ENCODE measurements around the gene HYAL2. TPM values are rescaled to one million over a fixed set of nuclear protein-coding genes. Genes with fewer than 3 reads are reported as not detected.

HYAL2 gene
- total and polyA plus RNA-seq, 9 of the 15 experiments (the other 6 are each of a cell fraction or from before 2014, with no cell fraction given) = 0.36 to 22.7 (median 11.4) TPM; not detected in 1

DNA sequence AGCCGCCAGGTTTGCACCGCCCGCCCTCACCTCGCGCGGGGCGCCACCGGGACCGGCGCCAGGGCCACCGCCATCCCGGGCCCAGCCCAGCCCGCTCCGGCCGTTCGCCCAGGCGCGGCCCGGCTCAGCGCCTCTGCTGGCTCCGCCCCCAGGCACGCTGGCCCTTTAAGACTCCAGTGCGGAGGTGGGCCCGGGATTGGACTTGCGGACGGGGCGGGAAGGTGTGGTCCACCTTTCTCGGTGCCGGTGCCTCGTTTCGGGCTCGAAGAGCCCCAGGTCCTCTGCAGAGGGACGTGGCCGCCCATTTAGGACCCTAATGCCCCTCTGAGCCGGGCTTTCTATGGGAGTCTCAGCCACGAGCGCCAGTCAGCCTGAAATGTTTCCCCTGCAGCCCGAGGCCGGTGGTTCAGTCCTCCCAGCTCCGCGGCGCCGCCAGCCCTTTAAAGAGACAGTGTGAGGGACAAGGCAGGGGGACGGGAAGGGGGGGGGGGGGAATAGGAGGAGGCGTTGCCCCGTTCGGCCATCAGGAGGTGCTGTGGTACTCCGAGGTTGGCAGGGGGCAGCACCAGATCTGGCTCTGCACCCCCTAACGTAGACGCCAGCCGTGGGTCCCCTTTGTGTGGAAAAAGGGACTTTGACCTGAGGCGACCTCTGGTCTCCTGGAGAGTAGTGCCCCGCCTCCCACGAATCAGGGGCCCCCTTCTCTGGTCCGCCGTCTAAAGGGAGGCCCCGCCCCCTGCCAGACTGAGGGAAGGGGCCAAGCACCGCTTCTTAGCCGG is 1.0 kb downstream of the HYAL2 start (continued):
- TF ChIP-seq, protein P1, sequence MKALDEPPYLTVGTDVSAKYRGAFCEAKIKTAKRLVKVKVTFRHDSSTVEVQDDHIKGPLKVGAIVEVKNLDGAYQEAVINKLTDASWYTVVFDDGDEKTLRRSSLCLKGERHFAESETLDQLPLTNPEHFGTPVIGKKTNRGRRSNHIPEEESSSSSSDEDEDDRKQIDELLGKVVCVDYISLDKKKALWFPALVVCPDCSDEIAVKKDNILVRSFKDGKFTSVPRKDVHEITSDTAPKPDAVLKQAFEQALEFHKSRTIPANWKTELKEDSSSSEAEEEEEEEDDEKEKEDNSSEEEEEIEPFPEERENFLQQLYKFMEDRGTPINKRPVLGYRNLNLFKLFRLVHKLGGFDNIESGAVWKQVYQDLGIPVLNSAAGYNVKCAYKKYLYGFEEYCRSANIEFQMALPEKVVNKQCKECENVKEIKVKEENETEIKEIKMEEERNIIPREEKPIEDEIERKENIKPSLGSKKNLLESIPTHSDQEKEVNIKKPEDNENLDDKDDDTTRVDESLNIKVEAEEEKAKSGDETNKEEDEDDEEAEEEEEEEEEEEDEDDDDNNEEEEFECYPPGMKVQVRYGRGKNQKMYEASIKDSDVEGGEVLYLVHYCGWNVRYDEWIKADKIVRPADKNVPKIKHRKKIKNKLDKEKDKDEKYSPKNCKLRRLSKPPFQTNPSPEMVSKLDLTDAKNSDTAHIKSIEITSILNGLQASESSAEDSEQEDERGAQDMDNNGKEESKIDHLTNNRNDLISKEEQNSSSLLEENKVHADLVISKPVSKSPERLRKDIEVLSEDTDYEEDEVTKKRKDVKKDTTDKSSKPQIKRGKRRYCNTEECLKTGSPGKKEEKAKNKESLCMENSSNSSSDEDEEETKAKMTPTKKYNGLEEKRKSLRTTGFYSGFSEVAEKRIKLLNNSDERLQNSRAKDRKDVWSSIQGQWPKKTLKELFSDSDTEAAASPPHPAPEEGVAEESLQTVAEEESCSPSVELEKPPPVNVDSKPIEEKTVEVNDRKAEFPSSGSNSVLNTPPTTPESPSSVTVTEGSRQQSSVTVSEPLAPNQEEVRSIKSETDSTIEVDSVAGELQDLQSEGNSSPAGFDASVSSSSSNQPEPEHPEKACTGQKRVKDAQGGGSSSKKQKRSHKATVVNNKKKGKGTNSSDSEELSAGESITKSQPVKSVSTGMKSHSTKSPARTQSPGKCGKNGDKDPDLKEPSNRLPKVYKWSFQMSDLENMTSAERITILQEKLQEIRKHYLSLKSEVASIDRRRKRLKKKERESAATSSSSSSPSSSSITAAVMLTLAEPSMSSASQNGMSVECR (CRISPR knock-in tag; IDR thresholded peaks at IDR 0.05) = no peak; the same call in 1 of the 2 replicates
- TF ChIP-seq MXI1 (IDR thresholded peaks at IDR 0.05; ENCODE audit: low read depth, low read length) (0 out of 2 replicates have a peak, but pooled peaks have one; percentile 7), ZNF699 (CRISPR knock-in tag; IDR thresholded peaks at IDR 0.05; ENCODE audit: insufficient replicate concordance) (no peak), ZBTB7A (IDR thresholded peaks at IDR 0.05; ENCODE audit: borderline replicate concordance, control insufficient read depth, low read depth, low read length) (peak; percentile 11; the same call in 1 of the 2 replicates), JUND (IDR thresholded peaks at IDR 0.05; ENCODE audit: borderline replicate concordance, low read depth, low read length) (peak; percentile 93), JUND (tag; IDR thresholded peaks at IDR 0.05; ENCODE audit: borderline replicate concordance, low read depth, low read length) (no peak), EGR1 (conservative IDR thresholded peaks at IDR 0.05) (peak; percentile 92), SP1 (CRISPR knock-in tag; IDR thresholded peaks at IDR 0.05) (peak; percentile 94), ASH1L (IDR thresholded peaks at IDR 0.05; ENCODE audit: borderline replicate concordance, low read depth, partially characterized antibody) (peak; percentile 85), RBM25 (IDR thresholded peaks at IDR 0.05; ENCODE audit: low read depth, low read length, severe bottlenecking) (peak; percentile 31), ARHGAP35 (IDR thresholded peaks at IDR 0.05; ENCODE audit: partially characterized antibody) (no peak), ZNF785 (CRISPR knock-in tag; IDR thresholded peaks at IDR 0.05) (no peak), MAZ (CRISPR knock-in tag; conservative IDR thresholded peaks at IDR 0.05 in 1 of 2, IDR thresholded peaks at IDR 0.05 in 1 of 2) (peak; percentile 27 to 80; a peak in 3 of 4 replicates)
- TF ChIP-seq, protein P2, sequence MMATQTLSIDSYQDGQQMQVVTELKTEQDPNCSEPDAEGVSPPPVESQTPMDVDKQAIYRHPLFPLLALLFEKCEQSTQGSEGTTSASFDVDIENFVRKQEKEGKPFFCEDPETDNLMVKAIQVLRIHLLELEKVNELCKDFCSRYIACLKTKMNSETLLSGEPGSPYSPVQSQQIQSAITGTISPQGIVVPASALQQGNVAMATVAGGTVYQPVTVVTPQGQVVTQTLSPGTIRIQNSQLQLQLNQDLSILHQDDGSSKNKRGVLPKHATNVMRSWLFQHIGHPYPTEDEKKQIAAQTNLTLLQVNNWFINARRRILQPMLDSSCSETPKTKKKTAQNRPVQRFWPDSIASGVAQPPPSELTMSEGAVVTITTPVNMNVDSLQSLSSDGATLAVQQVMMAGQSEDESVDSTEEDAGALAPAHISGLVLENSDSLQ (IDR thresholded peaks at IDR 0.05) = no peak
- TF ChIP-seq, protein P3, sequence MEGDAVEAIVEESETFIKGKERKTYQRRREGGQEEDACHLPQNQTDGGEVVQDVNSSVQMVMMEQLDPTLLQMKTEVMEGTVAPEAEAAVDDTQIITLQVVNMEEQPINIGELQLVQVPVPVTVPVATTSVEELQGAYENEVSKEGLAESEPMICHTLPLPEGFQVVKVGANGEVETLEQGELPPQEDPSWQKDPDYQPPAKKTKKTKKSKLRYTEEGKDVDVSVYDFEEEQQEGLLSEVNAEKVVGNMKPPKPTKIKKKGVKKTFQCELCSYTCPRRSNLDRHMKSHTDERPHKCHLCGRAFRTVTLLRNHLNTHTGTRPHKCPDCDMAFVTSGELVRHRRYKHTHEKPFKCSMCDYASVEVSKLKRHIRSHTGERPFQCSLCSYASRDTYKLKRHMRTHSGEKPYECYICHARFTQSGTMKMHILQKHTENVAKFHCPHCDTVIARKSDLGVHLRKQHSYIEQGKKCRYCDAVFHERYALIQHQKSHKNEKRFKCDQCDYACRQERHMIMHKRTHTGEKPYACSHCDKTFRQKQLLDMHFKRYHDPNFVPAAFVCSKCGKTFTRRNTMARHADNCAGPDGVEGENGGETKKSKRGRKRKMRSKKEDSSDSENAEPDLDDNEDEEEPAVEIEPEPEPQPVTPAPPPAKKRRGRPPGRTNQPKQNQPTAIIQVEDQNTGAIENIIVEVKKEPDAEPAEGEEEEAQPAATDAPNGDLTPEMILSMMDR (IDR thresholded peaks at IDR 0.05 in 2 of 3, conservative IDR thresholded peaks at IDR 0.05 in 1 of 3; ENCODE audit: insufficient read depth in 2 of 3, low read depth in 1 of 3, low read length in 3 of 3) = peak; percentile 35 to 72 (median 53); a peak in 5 of 6 replicates
- TF ChIP-seq, protein P4, sequence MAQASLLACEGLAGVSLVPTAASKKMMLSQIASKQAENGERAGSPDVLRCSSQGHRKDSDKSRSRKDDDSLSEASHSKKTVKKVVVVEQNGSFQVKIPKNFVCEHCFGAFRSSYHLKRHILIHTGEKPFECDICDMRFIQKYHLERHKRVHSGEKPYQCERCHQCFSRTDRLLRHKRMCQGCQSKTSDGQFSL (CRISPR knock-in tag; IDR thresholded peaks at IDR 0.05) = peak; percentile 91
- TF ChIP-seq, protein P4 (tag; IDR thresholded peaks at IDR 0.05) = peak in 1 of 2 experiments; percentile 92; a peak in 2 of 4 replicates
